Adipose tissue (tissue), 3 donors: ENCODE measurements around the gene ADAMTS15. TPM values are rescaled to one million over a fixed set of nuclear protein-coding genes. Genes with fewer than 3 reads are reported as not detected.

Experiments used
- H3K27ac ChIP-seq: one replicate; pipeline ENCODE4 v1.5.1; 2013; ENCODE audit warnings: low read depth, low read length
- WGBS, 3 donors: extraction: QIAGEN DNeasy Blood & Tissue Kit; methylation state at CpG; one replicate each; pipeline ENCODE4 v1.1.7; 2013; 5-methylcytosine and 5-hydroxymethylcytosine counted together
- polyA plus RNA-seq, 3 donors: library from polyadenylated mRNA; stranded (reverse); fragments of 200-250 nt; gene quantifications; one replicate each; pipeline ENCODE4 v1.2.3, GENCODE V29; 2013
- donor health status: healthy with polysubstance abuse.
- donor health status: Bipolar disorder and iron deficiency.
- donor health status: healthy.

The ADAMTS15 gene
- polyA plus RNA-seq, 3 donors = 3.5 to 22.6 (median 10.1) TPM

DNA sequence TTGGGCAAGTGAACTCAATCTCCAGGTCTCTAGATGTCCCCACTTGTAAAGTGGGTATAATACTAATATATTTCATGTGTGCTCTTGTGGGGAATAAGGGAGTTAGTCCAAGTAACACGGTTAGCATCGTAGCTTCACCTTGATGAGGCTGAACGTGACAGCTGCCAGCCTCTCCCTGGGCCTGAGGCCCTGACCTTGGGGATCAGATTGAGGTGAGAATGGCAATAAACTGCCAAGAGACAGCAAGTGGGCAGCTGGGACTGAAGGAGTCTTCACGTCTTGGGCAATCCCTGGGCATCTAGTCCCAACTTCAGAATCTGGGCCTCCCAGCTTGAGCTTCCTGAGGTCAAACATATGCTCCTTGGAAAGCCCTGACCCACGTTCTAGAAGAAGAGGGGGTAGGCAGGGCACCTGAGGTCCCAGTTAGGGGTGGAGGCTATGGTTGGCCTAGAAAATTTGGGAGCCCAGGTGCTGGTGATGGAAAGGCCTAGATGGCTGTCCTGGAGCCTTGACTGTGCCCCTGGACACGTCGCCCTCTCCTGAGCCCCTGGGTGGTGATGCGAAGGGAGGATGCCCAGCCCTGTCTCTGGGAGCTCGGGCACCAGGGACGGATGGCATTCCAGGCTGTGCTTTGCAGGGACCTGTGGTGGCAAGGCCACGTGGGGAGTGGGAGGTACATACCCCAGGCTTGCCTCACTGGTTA is 23.4 kb downstream of the ADAMTS15 start:
- H3K27ac ChIP-seq = no peak overlapping the region
- WGBS, 3 donors = 85 to 92% (median 91%) methylated on average over 11 of the region's 11 CpGs

- WGBS, 3 donors = 79 to 89% (median 87%) methylated on average over 7 of the region's 7 CpGs
- no peak overlapping the region for H3K27ac ChIP-seq
These were observed 24.1 kb downstream of the ADAMTS15 start for GRCh38 chr11:130472434-130472961.

DNA sequence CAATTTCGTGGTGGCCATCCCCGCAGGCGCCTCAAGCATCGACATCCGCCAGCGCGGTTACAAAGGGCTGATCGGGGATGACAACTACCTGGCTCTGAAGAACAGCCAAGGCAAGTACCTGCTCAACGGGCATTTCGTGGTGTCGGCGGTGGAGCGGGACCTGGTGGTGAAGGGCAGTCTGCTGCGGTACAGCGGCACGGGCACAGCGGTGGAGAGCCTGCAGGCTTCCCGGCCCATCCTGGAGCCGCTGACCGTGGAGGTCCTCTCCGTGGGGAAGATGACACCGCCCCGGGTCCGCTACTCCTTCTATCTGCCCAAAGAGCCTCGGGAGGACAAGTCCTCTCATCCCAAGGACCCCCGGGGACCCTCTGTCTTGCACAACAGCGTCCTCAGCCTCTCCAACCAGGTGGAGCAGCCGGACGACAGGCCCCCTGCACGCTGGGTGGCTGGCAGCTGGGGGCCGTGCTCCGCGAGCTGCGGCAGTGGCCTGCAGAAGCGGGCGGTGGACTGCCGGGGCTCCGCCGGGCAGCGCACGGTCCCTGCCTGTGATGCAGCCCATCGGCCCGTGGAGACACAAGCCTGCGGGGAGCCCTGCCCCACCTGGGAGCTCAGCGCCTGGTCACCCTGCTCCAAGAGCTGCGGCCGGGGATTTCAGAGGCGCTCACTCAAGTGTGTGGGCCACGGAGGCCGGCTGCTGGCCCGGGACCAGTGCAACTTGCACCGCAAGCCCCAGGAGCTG is 24.8 kb downstream of the ADAMTS15 start:
- H3K27ac ChIP-seq = no peak overlapping the region

GRCh38 chr11:130473795-130474377 is 25.4 kb downstream of the ADAMTS15 start:
- WGBS, 3 donors = 90 to 93% (median 93%) methylated on average over 21 of the region's 21 CpGs
- no peak overlapping the region for H3K27ac ChIP-seq

More for the DNA sequence above, 24.8 kb downstream of the ADAMTS15 start:
- WGBS, 3 donors = 95 to 97% (median 95%) methylated on average over 51 to 52 of the region's 52 CpGs

DNA sequence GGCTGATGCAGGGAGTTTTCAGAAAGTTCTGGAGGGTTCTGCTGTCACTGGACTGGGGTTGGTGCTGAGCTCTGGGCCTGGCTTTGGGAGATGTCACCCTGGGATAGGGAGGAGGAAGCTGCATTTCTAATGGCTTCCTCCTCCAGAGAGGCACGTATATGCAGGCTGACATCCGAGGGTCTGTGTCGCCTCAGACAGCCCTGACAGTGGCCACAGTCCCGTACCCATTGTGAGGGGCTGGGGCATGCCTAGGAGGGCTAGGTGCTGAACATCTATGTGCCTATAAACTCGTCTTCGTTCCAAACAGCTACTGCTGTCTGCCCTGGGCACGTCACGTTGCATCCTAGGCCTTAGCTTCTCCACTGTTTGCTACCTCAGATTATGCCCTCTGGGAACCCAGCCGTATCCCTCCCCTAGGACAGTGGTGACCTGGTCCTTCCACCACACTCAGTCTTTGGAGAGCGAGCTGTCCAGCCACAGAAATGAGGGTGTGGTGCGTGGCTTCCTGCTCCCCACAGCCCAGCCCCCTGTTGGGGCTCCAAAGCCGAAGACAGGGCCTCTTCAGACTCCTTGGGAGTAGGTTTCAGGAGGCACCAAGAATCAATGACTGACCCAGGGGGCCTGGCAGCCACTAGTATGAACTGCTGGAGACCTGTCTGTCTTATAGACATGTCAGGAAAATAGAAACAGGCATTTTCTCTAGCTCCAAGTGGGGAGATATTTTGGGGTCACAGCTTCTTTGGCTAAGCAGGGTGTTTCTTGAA is 26.4 kb downstream of the ADAMTS15 start:
- 87 to 93% (median 89%) methylated on average over 12 of the region's 12 CpGs for WGBS, 3 donors
- no peak overlapping the region for H3K27ac ChIP-seq

GRCh38 chr11:130475426-130476053 is 27.1 kb downstream of the ADAMTS15 start:
- H3K27ac ChIP-seq = no peak overlapping the region

DNA sequence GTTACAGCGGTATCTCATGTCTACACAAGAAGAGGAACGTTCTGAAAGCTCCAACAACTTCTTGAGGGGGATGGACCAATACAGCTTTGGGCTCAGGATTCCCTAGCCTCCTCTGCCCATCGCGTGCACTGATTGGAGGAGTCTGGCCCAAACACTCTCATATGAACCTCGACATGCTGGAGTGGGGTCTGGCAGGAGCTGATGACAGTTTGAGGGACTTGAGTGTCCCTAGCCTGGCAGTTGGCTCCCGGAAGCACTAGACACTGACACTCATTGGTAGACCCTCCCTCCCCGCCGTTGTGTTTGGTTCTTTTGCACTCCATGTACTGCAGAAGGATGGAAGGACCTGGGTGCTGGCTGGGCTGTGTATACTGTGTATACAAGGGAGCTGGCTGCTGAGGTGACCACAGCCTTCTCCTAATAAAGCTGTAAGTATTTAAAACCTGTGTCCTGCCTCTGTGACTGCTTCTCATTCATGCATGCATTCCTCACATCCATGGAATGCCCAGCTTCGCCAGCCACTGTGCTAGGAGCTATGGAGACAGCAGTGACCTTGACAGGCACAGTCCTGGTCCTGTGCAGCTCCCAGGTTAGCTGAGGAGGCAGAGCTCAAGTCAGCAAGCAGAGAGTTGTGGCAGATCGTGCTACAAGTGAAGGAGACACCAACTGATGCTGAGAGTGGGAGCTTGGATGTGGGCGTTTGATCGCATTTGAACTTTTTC is 27.9 kb downstream of the ADAMTS15 start:
- H3K27ac ChIP-seq = no peak overlapping the region
- WGBS, 3 donors = 86 to 93% (median 90%) methylated on average over 12 of the region's 12 CpGs

More at GRCh38 chr11:130475426-130476053, 27.1 kb downstream of the ADAMTS15 start:
- 85 to 89% (median 87%) methylated on average over 10 of the region's 10 CpGs for WGBS, 3 donors

DNA sequence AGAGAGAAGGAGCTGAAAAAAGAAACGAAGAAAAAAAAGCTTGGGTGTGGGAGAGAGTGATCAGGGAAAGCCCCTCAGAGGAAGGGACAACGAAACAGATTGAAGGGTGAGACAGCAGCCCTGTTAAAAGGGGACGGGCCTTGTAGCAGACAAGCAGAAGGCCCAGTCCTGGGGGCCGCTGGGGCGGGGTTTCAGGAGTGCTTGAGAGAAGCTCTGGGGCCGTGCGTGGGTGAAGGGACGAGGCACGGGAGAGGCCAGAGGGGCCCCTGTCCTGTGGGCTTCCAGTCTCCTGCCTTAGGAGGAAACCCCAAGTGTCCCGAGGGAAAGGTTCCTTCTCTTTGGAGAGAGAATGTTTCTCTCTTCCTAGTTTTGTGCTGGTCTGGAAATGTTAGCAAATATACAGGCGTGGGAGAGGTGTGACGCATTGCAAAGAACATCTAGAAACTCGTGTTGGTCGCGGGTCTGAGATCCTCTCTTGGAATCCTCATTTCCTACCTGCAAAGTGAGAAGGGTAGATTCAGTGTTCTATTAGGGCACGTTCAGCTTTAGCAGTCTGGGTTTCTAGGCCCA is 28.6 kb downstream of the ADAMTS15 start:
- H3K27ac ChIP-seq = no peak overlapping the region
- WGBS, 3 donors = 79 to 85% (median 82%) methylated on average over 16 of the region's 16 CpGs

DNA sequence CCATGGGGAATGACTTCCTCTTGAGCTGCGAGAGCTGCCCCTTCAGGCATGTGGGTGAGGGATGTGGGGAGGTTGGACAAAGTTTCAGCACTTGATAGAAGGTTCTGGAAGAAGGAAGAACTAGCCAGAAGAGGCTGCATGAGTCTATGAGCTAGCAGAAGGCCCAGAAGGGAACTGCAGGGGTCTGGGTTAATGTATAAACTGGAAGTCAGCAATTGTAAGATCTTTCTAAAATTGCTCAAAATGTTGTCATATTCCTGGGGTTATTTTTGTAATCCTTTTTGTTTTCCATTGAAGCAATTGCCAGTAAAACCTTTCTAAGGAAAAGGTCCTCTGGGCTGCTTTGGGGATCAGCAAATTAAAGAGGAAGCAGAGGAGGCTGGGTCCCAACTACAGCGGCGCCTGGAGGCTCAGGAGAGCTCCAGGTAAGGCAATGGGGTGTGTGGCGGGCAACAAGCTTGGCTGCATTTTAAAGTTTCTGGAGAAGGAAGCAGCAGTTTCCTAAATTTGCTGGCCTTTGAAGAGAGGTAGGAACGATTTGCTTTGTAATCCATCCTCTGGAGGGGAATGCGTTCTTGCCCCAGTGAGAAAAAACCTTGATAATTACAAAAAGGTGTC is 29.2 kb downstream of the ADAMTS15 start:
- H3K27ac ChIP-seq = no peak overlapping the region
- WGBS, 3 donors = 38 to 83% (median 49%) methylated on average over 6 of the region's 6 CpGs

DNA sequence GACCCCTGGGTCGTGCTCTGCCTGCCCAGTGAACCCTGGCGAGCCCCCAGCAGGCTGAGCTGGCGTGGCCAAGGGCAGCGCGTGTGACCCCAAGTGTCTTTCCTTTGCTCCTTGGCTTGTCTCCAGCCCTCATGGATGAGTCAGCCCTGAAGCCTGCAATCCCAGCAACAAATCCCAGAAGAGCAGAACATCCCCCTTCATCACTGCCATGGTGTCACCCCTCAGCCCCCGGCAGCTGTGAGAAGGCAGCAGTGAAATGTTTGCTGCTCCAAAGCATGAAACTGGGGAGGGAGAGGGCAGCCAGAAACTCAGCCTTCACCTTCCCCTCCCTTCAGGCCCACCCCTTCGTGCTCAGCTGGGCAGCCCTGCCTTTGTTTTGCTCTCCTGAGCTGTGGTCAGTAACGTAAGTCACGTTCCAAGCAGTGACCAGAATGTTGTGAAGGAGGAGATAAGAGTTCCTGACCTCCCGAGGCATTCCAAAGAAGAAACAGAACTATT is 29.8 kb downstream of the ADAMTS15 start:
- WGBS, 3 donors = 28 to 58% (median 35%) methylated on average over 10 of the region's 10 CpGs
- H3K27ac ChIP-seq = peak overlapping the region; percentile 43

DNA sequence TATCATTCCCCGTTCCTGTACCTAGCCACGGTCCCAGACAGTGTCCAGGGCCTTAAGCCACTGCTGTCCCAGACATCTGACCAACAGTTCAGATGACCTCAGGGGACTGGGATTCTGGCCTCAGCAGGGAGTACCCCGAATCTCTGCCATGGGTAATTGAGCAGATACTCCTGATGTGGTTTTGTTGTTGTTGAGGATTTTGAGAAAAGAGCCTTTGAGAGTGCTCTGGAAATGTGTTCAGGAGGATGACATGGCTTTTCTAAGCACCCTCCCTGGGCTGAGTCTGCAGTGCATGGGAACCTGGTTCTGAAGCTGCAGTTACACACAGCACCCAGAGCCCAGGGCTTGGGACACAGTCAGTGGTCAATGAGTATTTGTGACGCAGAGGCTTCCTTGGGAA is 30.4 kb downstream of the ADAMTS15 start:
- peak overlapping the region; percentile 43 for H3K27ac ChIP-seq
- WGBS, 3 donors = 66 to 76% (median 73%) methylated on average over 4 of the region's 4 CpGs

DNA sequence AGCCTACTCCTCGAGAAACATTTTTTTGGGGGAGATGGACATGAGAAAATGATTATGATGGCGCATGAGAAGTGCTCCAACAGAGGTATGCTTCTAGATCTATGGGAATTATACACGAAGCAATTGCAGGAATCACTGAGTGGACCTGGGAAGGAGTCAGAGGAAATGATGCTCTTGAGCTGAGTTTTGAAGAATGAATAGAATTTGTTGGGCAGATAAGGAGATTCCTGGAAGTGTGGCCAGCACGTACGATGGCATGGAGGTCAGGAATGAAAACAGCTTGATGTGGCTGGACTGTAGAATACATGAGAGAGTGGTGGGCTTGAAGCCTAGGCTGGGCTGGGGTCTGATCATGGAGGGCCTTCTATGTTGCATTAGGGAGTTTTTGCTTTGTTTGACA is 31.7 kb downstream of the ADAMTS15 start:
- H3K27ac ChIP-seq = no peak overlapping the region
- WGBS, 3 donors = 69 to 75% (median 75%) methylated on average over 5 of the region's 5 CpGs

DNA sequence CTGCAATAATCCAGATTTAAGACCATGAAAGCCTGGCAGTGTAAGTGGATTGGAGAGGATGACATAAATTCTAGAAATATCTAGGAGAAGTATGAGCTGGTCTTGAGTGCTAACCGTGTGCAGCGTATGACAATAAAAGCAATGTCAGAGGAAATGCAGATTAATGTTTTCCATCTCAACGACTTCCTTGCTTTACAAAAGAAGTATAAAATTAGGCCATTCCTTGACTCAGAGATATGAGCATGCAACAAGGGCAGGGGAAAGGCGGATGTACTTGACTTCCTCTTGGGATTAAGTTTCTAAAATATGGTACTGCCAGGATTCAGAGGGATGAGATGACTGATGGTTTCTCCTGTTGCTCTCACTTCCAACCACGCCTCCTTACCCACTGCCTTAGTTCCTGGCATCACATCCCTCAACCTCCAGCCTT is 32.3 kb downstream of the ADAMTS15 start:
- WGBS, 3 donors = 51 to 78% (median 53%) methylated on average over 5 of the region's 5 CpGs
- H3K27ac ChIP-seq = no peak overlapping the region

- WGBS, 3 donors = 83 to 91% (median 87%) methylated on average over 5 of the region's 5 CpGs
- H3K27ac ChIP-seq = no peak overlapping the region
These were observed 34.7 kb downstream of the ADAMTS15 start for GRCh38 chr11:130483124-130483523.

- no peak overlapping the region for H3K27ac ChIP-seq
- WGBS, 3 donors = 79 to 90% (median 85%) methylated on average over 14 of the region's 14 CpGs
These were observed 37.5 kb downstream of the ADAMTS15 start for GRCh38 chr11:130485983-130486382.

GRCh38 chr11:130486391-130486836 is 38.0 kb downstream of the ADAMTS15 start:
- no peak overlapping the region for H3K27ac ChIP-seq
- WGBS, 3 donors = 85 to 89% (median 85%) methylated on average over 16 of the region's 16 CpGs
